ENCODE data around the gene BTG4. TPM values are rescaled to one million over a fixed set of nuclear protein-coding genes. Genes with fewer than 3 reads are reported as not detected.

BTG4 gene
- total and polyA plus RNA-seq, 2 experiments from 2014 or later, result 0.21 to 0.31 TPM

DNA sequence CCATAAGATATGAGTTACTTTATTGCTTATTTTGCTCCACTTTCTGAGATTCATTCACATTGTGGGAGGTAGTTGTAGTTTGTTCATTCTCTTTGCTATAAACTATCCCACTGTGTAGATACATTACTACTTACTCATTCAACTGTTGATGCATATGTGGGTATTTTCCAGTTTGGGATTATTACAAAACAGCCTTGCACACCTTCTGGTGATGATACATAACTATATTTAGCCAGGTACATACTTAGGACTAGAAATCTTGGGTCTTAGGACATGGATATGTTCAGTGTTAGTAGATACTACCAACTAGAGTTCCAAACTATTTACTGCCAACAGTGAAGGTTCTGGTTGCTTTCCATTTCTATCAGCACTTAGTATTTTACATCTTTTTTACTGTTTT is 37.8 kb downstream of the BTG4 start:
- TF ChIP-seq, protein P1, sequence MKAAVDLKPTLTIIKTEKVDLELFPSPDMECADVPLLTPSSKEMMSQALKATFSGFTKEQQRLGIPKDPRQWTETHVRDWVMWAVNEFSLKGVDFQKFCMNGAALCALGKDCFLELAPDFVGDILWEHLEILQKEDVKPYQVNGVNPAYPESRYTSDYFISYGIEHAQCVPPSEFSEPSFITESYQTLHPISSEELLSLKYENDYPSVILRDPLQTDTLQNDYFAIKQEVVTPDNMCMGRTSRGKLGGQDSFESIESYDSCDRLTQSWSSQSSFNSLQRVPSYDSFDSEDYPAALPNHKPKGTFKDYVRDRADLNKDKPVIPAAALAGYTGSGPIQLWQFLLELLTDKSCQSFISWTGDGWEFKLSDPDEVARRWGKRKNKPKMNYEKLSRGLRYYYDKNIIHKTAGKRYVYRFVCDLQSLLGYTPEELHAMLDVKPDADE (IDR thresholded peaks at IDR 0.05), result no peak
- no peak for TF ChIP-seq POLR2AphosphoS5 (IDR thresholded peaks at IDR 0.05; ENCODE audit: low read depth)
- TF ChIP-seq ZNF331 (CRISPR knock-in tag; IDR thresholded peaks at IDR 0.05; ENCODE audit: low read depth), result no peak
- TF ChIP-seq NANOG (IDR thresholded peaks at IDR 0.05; ENCODE audit: borderline replicate concordance), result no peak
- TF ChIP-seq EZH2 (IDR thresholded peaks at IDR 0.05; ENCODE audit: low read depth, unreplicated experiment), result no peak
- TF ChIP-seq STAT1 (IDR thresholded peaks at IDR 0.05; ENCODE audit: unreplicated experiment), result no peak
- TF ChIP-seq, protein P2, sequence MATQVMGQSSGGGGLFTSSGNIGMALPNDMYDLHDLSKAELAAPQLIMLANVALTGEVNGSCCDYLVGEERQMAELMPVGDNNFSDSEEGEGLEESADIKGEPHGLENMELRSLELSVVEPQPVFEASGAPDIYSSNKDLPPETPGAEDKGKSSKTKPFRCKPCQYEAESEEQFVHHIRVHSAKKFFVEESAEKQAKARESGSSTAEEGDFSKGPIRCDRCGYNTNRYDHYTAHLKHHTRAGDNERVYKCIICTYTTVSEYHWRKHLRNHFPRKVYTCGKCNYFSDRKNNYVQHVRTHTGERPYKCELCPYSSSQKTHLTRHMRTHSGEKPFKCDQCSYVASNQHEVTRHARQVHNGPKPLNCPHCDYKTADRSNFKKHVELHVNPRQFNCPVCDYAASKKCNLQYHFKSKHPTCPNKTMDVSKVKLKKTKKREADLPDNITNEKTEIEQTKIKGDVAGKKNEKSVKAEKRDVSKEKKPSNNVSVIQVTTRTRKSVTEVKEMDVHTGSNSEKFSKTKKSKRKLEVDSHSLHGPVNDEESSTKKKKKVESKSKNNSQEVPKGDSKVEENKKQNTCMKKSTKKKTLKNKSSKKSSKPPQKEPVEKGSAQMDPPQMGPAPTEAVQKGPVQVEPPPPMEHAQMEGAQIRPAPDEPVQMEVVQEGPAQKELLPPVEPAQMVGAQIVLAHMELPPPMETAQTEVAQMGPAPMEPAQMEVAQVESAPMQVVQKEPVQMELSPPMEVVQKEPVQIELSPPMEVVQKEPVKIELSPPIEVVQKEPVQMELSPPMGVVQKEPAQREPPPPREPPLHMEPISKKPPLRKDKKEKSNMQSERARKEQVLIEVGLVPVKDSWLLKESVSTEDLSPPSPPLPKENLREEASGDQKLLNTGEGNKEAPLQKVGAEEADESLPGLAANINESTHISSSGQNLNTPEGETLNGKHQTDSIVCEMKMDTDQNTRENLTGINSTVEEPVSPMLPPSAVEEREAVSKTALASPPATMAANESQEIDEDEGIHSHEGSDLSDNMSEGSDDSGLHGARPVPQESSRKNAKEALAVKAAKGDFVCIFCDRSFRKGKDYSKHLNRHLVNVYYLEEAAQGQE (IDR thresholded peaks at IDR 0.05; ENCODE audit: unreplicated experiment), result no peak
- TF ChIP-seq, protein P3, sequence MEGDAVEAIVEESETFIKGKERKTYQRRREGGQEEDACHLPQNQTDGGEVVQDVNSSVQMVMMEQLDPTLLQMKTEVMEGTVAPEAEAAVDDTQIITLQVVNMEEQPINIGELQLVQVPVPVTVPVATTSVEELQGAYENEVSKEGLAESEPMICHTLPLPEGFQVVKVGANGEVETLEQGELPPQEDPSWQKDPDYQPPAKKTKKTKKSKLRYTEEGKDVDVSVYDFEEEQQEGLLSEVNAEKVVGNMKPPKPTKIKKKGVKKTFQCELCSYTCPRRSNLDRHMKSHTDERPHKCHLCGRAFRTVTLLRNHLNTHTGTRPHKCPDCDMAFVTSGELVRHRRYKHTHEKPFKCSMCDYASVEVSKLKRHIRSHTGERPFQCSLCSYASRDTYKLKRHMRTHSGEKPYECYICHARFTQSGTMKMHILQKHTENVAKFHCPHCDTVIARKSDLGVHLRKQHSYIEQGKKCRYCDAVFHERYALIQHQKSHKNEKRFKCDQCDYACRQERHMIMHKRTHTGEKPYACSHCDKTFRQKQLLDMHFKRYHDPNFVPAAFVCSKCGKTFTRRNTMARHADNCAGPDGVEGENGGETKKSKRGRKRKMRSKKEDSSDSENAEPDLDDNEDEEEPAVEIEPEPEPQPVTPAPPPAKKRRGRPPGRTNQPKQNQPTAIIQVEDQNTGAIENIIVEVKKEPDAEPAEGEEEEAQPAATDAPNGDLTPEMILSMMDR (conservative IDR thresholded peaks at IDR 0.05; ENCODE audit: low read depth in 2 of 2), result no peak
- TF ChIP-seq, protein P4, sequence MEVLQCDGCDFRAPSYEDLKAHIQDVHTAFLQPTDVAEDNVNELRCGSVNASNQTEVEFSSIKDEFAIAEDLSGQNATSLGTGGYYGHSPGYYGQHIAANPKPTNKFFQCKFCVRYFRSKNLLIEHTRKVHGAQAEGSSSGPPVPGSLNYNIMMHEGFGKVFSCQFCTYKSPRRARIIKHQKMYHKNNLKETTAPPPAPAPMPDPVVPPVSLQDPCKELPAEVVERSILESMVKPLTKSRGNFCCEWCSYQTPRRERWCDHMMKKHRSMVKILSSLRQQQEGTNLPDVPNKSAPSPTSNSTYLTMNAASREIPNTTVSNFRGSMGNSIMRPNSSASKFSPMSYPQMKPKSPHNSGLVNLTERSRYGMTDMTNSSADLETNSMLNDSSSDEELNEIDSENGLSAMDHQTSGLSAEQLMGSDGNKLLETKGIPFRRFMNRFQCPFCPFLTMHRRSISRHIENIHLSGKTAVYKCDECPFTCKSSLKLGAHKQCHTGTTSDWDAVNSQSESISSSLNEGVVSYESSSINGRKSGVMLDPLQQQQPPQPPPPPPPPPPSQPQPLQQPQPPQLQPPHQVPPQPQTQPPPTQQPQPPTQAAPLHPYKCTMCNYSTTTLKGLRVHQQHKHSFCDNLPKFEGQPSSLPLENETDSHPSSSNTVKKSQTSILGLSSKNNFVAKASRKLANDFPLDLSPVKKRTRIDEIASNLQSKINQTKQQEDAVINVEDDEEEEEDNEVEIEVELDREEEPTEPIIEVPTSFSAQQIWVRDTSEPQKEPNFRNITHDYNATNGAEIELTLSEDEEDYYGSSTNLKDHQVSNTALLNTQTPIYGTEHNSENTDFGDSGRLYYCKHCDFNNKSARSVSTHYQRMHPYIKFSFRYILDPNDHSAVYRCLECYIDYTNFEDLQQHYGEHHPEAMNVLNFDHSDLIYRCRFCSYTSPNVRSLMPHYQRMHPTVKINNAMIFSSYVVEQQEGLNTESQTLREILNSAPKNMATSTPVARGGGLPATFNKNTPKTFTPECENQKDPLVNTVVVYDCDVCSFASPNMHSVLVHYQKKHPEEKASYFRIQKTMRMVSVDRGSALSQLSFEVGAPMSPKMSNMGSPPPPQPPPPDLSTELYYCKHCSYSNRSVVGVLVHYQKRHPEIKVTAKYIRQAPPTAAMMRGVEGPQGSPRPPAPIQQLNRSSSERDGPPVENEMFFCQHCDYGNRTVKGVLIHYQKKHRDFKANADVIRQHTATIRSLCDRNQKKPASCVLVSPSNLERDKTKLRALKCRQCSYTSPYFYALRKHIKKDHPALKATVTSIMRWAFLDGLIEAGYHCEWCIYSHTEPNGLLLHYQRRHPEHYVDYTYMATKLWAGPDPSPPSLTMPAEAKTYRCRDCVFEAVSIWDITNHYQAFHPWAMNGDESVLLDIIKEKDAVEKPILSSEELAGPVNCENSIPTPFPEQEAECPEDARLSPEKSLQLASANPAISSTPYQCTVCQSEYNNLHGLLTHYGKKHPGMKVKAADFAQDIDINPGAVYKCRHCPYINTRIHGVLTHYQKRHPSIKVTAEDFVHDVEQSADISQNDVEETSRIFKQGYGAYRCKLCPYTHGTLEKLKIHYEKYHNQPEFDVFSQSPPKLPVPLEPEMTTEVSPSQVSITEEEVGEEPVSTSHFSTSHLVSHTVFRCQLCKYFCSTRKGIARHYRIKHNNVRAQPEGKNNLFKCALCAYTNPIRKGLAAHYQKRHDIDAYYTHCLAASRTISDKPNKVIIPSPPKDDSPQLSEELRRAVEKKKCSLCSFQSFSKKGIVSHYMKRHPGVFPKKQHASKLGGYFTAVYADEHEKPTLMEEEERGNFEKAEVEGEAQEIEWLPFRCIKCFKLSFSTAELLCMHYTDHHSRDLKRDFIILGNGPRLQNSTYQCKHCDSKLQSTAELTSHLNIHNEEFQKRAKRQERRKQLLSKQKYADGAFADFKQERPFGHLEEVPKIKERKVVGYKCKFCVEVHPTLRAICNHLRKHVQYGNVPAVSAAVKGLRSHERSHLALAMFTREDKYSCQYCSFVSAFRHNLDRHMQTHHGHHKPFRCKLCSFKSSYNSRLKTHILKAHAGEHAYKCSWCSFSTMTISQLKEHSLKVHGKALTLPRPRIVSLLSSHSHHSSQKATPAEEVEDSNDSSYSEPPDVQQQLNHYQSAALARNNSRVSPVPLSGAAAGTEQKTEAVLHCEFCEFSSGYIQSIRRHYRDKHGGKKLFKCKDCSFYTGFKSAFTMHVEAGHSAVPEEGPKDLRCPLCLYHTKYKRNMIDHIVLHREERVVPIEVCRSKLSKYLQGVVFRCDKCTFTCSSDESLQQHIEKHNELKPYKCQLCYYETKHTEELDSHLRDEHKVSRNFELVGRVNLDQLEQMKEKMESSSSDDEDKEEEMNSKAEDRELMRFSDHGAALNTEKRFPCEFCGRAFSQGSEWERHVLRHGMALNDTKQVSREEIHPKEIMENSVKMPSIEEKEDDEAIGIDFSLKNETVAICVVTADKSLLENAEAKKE (CRISPR knock-in tag; IDR thresholded peaks at IDR 0.05), result no peak
- no peak for TF ChIP-seq CREB1 (CRISPR knock-in tag; IDR thresholded peaks at IDR 0.05; ENCODE audit: low read depth)
- no peak for TF ChIP-seq EZH2phosphoT487 (IDR thresholded peaks at IDR 0.05; ENCODE audit: unreplicated experiment)
- no peak for TF ChIP-seq ZNF114 (CRISPR knock-in tag; IDR thresholded peaks at IDR 0.05)
- no peak for TF ChIP-seq JUNB (IDR thresholded peaks at IDR 0.05; ENCODE audit: unreplicated experiment)
- no peak overlapping the region for H2AFZ ChIP-seq
- no peak overlapping the region for H3K4me3 Mint-ChIP-seq
- H3K27ac Mint-ChIP-seq, result no peak overlapping the region
- H3K4me1 Mint-ChIP-seq, result no peaks in the 10 kb centered on the region
- no peak overlapping the region for H3K4me3 ChIP-seq
- no peak for DNase-seq (ENCODE audit: low spot score)
- H3K4me1 ChIP-seq (ENCODE audit: insufficient read depth), result no peaks in the 10 kb centered on the region
- no peaks in the 10 kb centered on the region for H3K79me2 ChIP-seq (replicated peaks; ENCODE audit: insufficient read depth)
- no peak overlapping the region for H3K27ac ChIP-seq (ENCODE audit: low read depth)
- H4K20me1 ChIP-seq (replicated peaks; ENCODE audit: insufficient read depth), result no peaks in the 10 kb centered on the region
- peaks cover 4% of the 10 kb centered on the region for H3K27me3 Mint-ChIP-seq (ENCODE audit: insufficient read depth, low read depth, poor library complexity)
- no peaks in the 10 kb centered on the region for H3K36me3 ChIP-seq (ENCODE audit: insufficient read depth)
- H3K4me2 ChIP-seq, result no peak overlapping the region
- H3K9me3 Mint-ChIP-seq, result no peaks in the 10 kb centered on the region
- no peak for ATAC-seq
- peaks cover 8% of the 10 kb centered on the region; the same call in 1 of the 2 replicates for H3K9me2 ChIP-seq (ENCODE audit: insufficient read depth)
- H3K36me3 Mint-ChIP-seq (ENCODE audit: low read depth), result no peaks in the 10 kb centered on the region; the same call in 2 of the 3 replicates
- H3K27me3 ChIP-seq (ENCODE audit: insufficient read depth), result no peaks in the 10 kb centered on the region
- no peaks in the 10 kb centered on the region for H3F3A ChIP-seq (replicated peaks; ENCODE audit: low read depth)

Data from GM23338 (cell line).